SK-N-SH (cell line): ENCODE data around the gene SEC14L1. TPM values are rescaled to one million over a fixed set of nuclear protein-coding genes. Genes with fewer than 3 reads are reported as not detected.

Experiments used
- CTCF ChIA-PET: fragments of 300-600, 350-600 bp; formaldehyde crosslinking; extraction: SDS; loops from one replicate; lab custom pipeline; 2021; lab: Yijun Ruan, JAX
- POLR2A ChIA-PET: fragments of 350-600 bp; sonication (Branson Sonifier 250); formaldehyde crosslinking; extraction: SDS; loops from one replicate; lab custom pipeline; 2020; ENCODE audit warnings: antibody characterized with exemption, inconsistent platforms; lab: Yijun Ruan, JAX
- DNase-seq: peaks from one replicate; pipeline ENCODE4 v3.0.0; 2012
- H2AFZ ChIP-seq: fragments of 200-600 bp; sonication (generic); 2 replicates; pipeline ENCODE4 v1.8.1; 2016; ENCODE audit warnings: antibody characterized with exemption, mild to moderate bottlenecking, low read depth
- H3F3A ChIP-seq: fragments of 200-600 bp; sonication (generic); replicated peaks from 2 replicates; pipeline ENCODE3; 2016; ENCODE audit warnings: antibody characterized with exemption, mild to moderate bottlenecking; ENCODE audit not compliant: insufficient read depth
- H3K27ac ChIP-seq, 2 experiments: fragments of 200-500 bp in 1 of 2; fragments of 200-600 bp in 1 of 2; sonication (Bioruptor generic) in 1 of 2; sonication (generic), shearing (Covaris generic) in 1 of 2; 2 replicates each; pipeline versions ENCODE4 v1.5.1 to v1.6.1; 2014 to 2016; ENCODE audit warnings: low read depth in 2 of 2, inconsistent platforms in 1 of 2, low read length in 1 of 2, mild to moderate bottlenecking in 1 of 2, mixed read lengths in 1 of 2
- H3K27me3 ChIP-seq: fragments of 200-600 bp; sonication (generic), shearing (Covaris generic); 2 replicates; pipeline ENCODE4 v1.6.1; 2016; ENCODE audit warnings: mixed run types; ENCODE audit not compliant: insufficient read depth
- H3K36me3 ChIP-seq, 2 experiments: fragments of 200-500 bp in 1 of 2; fragments of 200-600 bp in 1 of 2; sonication (Bioruptor generic) in 1 of 2; sonication (generic) in 1 of 2; replicated peaks in 1 of 2; 2 replicates each; pipeline versions ENCODE3 to v1.5.1; 2014 to 2016; ENCODE audit warnings: low read length in 1 of 2, mild to moderate bottlenecking in 1 of 2; ENCODE audit not compliant: insufficient read depth in 2 of 2, control insufficient read depth in 1 of 2
- H3K4me1 ChIP-seq, 2 experiments: fragments of 200-500 bp in 1 of 2; fragments of 200-600 bp in 1 of 2; sonication (Bioruptor generic) in 1 of 2; sonication (generic), shearing (Covaris generic) in 1 of 2; 2 replicates each; pipeline versions ENCODE4 v1.5.1 to v1.6.1; 2014 to 2016; ENCODE audit warnings: low read depth in 1 of 2, low read length in 1 of 2, mixed run types in 1 of 2; ENCODE audit not compliant: insufficient read depth in 2 of 2, control insufficient read depth in 1 of 2
- H3K4me2 ChIP-seq: fragments of 200-600 bp; sonication (generic), shearing (Covaris generic); 2 replicates; pipeline ENCODE4 v1.6.1; 2017; ENCODE audit warnings: mixed run types
- H3K4me3 ChIP-seq, 2 experiments: fragments of 200-500 bp in 1 of 2; fragments of 200-600 bp in 1 of 2; sonication (Bioruptor generic) in 1 of 2; sonication (generic), shearing (Covaris generic) in 1 of 2; 2 replicates each; pipeline versions ENCODE4 v1.5.1 to v1.8.1; 2014 to 2016; ENCODE audit warnings: low read depth in 2 of 2, inconsistent platforms in 1 of 2, low read length in 1 of 2, mild to moderate bottlenecking in 1 of 2, mixed read lengths in 1 of 2, moderate library complexity in 1 of 2
- H3K79me2 ChIP-seq: fragments of 200-600 bp; sonication (generic); 2 replicates; pipeline ENCODE4 v1.8.1; 2017; ENCODE audit warnings: mild to moderate bottlenecking; ENCODE audit not compliant: insufficient read depth
- H3K9ac ChIP-seq: fragments of 200-600 bp; sonication (generic); 2 replicates; pipeline ENCODE4 v1.6.1; 2017; ENCODE audit warnings: mixed run types
- H3K9me2 ChIP-seq: fragments of 200-600 bp; sonication (generic); 2 replicates; pipeline ENCODE4 v1.6.1; 2017; ENCODE audit warnings: mixed run types
- H3K9me3 ChIP-seq: fragments of 200-600 bp; sonication (generic); 2 replicates; pipeline ENCODE4 v1.6.1; 2017; ENCODE audit warnings: mixed run types, mild to moderate bottlenecking, moderate library complexity
- H4K20me1 ChIP-seq: fragments of 200-600 bp; sonication (generic); 2 replicates; pipeline ENCODE4 v1.6.1; 2017; ENCODE audit warnings: mild to moderate bottlenecking, mixed run types; ENCODE audit not compliant: insufficient read depth
- CTCF ChIP-seq: fragments of 200-600 bp; sonication (generic); IDR thresholded peaks from 2 replicates; pipeline ENCODE4 v1.6.1; 2017; ENCODE audit warnings: antibody characterized with exemption, mild to moderate bottlenecking, moderate library complexity
- ELF1 ChIP-seq: IDR thresholded peaks from 2 replicates; pipeline ENCODE4 v1.4.0; 2012
- EZH2phosphoT487 ChIP-seq: fragments of 200-600 bp; sonication (generic); IDR thresholded peaks from 2 replicates; pipeline ENCODE4 v1.6.1; 2017; ENCODE audit warnings: low read depth, mixed run types, mild to moderate bottlenecking, antibody characterized with exemption, moderate library complexity, borderline replicate concordance
- FOXJ3 ChIP-seq: sonication (generic); formaldehyde crosslinking; IDR thresholded peaks from 2 replicates; pipeline ENCODE4 v1.5.1; 2020; ENCODE audit warnings: mild to moderate bottlenecking, missing genetic modification reagents
- FOXM1 ChIP-seq: IDR thresholded peaks from 2 replicates; pipeline ENCODE4 v1.4.0; 2012; ENCODE audit warnings: low read depth, mild to moderate bottlenecking
- GATA2 ChIP-seq: sonication (generic); formaldehyde crosslinking; IDR thresholded peaks from 2 replicates; pipeline ENCODE4 v1.5.0; 2020; ENCODE audit warnings: mild to moderate bottlenecking, missing genetic modification reagents
- JUND ChIP-seq: IDR thresholded peaks from 2 replicates; pipeline ENCODE4 v1.4.0; 2012
- NFIC ChIP-seq: IDR thresholded peaks from 2 replicates; pipeline ENCODE4 v1.4.0; 2012; ENCODE audit warnings: borderline replicate concordance
- NRF1 ChIP-seq: IDR thresholded peaks from 2 replicates; pipeline ENCODE4 v1.6.1; 2012; ENCODE audit warnings: low read depth, mild to moderate bottlenecking, low read length
- PBX3 ChIP-seq: IDR thresholded peaks from 2 replicates; pipeline ENCODE4; 2012
- POLR2AphosphoS5 ChIP-seq: IDR thresholded peaks from 2 replicates; pipeline ENCODE4 v1.6.1; 2012; ENCODE audit warnings: low read depth, low read length
- SIN3A ChIP-seq: IDR thresholded peaks from 2 replicates; pipeline ENCODE4 v1.6.1; 2012; ENCODE audit warnings: low read depth, mild to moderate bottlenecking, low read length, moderate library complexity, borderline replicate concordance
- SMC3 ChIP-seq: IDR thresholded peaks from 2 replicates; pipeline ENCODE4 v1.6.1; 2012; ENCODE audit warnings: low read depth, low read length, improper control_type of control experiment
- TEAD4 ChIP-seq: IDR thresholded peaks from 2 replicates; pipeline ENCODE4 v1.4.0; 2012; ENCODE audit warnings: mild to moderate bottlenecking, borderline replicate concordance; ENCODE audit not compliant: insufficient read depth
- USF2 ChIP-seq: fragments of 150-350 bp; IDR thresholded peaks from 2 replicates; pipeline ENCODE4 v1.6.1; 2017; ENCODE audit warnings: antibody characterized with exemption, low read length, low read depth, borderline replicate concordance
- WGBS: methylation state at CpG from one replicate; pipeline ENCODE4 v1.1.6; 2017; ENCODE audit warnings: low lambda C conversion rate; 5-methylcytosine and 5-hydroxymethylcytosine counted together
- polyA plus RNA-seq, 3 experiments: library from polyadenylated mRNA; depleted of rRNA; stranded (reverse); fragments of >200 nt; gene quantifications; 2 replicates each; pipeline ENCODE4 v1.2.3, GENCODE V29; 2012

SEC14L1 gene
- polyA plus RNA-seq, 1 of the 3 experiments (the other 2 are of a cell fraction), result 62.4 TPM

DNA sequence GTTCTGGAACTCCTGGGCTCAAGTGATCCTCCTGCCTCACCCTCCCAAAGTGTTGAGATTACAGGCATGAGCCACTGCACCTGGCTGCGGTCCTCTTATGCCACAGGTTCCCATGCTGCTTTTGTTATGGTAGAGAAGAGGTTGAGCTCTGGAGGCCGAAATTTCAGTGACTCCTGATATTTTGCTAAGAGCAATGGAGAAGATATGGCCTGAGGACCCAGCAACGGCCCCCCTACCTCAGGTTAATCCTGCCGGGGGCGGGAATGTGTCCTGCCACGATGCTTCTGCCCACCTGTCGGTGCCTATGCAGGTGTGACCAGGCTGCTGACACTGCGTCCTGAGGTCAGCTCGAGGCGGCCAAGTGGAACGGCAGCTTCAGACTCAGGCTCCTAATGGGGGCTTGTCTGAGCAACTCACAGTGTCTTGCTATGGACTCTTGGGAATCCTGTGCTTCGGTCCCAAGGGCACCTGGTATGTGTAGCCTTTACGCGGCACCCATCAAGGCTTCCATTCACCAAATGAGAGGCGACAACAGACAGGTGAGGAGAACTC, 7.6 kb upstream of the SEC14L1 start:
- H4K20me1 ChIP-seq, result no peaks in the 10 kb centered on the region
- DNase-seq, result no peak
- H3K36me3 ChIP-seq, result no peaks in the 10 kb centered on the region
- peaks cover 13 to 15% of the 10 kb centered on the region in 2 experiments; a peak in 2 of 4 replicates for H3K4me1 ChIP-seq
- H3K4me2 ChIP-seq, result peak overlapping the region; percentile 40; the same call in 1 of the 2 replicates
- H3K79me2 ChIP-seq, result no peaks in the 10 kb centered on the region
- 0 out of 4 replicates have a peak overlapping the region, but pooled peaks of 1 of the 2 experiments have one; percentile 8 for H3K27ac ChIP-seq
- no peak overlapping the region for H3K4me3 ChIP-seq
- CTCF ChIA-PET, result interaction anchor here (0.8 to 1.7 kb wide), 4 partner anchors 45 to 75 kb away, joined by 3 to 4 read pairs (median 3); no protein-coding TSS in a partner anchor
- POLR2A ChIA-PET, result no interaction called here
- H3K27me3 ChIP-seq, result no peaks in the 10 kb centered on the region
- H3F3A ChIP-seq, result peaks cover 22% of the 10 kb centered on the region
- TF ChIP-seq SMC3 (no peak), PBX3 (no peak), GATA2 (CRISPR knock-in tag) (no peak)
- no peaks in the 10 kb centered on the region for H3K9me3 ChIP-seq
- H3K9ac ChIP-seq, result no peak overlapping the region
- H2AFZ ChIP-seq, result no peak overlapping the region
- WGBS, result 90% methylated on average over 15 of the region's 15 CpGs
- no peaks in the 10 kb centered on the region for H3K9me2 ChIP-seq

GRCh38 chr17:77136420-77136767, 4.4 kb upstream of the SEC14L1 start:
- H3K9me3 ChIP-seq, result no peaks in the 10 kb centered on the region; the same call in 1 of the 2 replicates
- TF ChIP-seq NFIC, result no peak
- no peak for TF ChIP-seq USF2
- TF ChIP-seq SMC3, result no peak
- TF ChIP-seq JUND, result no peak
- no peak for TF ChIP-seq SIN3A
- TF ChIP-seq NRF1, result no peak
- no peak for TF ChIP-seq CTCF
- TF ChIP-seq FOXJ3 (CRISPR knock-in tag), result no peak
- TF ChIP-seq ELF1, result no peak
- no peak for TF ChIP-seq EZH2phosphoT487
- TF ChIP-seq TEAD4, result no peak
- no peak for TF ChIP-seq POLR2AphosphoS5
- no peak for TF ChIP-seq FOXM1
- no peak overlapping the region for H2AFZ ChIP-seq
- ChIA-PET POLR2A (no interaction called here), CTCF (no interaction called here)
- 93% methylated on average over 8 of the region's 8 CpGs for WGBS
- no peaks in the 10 kb centered on the region for H3K36me3 ChIP-seq
- H3F3A ChIP-seq, result peaks cover 31% of the 10 kb centered on the region
- H4K20me1 ChIP-seq, result no peaks in the 10 kb centered on the region
- DNase-seq, result no peak
- H3K4me1 ChIP-seq, result peaks cover 10 to 18% of the 10 kb centered on the region in 2 experiments; a peak in 3 of 4 replicates
- no peaks in the 10 kb centered on the region for H3K9me2 ChIP-seq
- no peak overlapping the region for H3K9ac ChIP-seq
- peaks cover 2% of the 10 kb centered on the region for H3K79me2 ChIP-seq
- H3K4me2 ChIP-seq, result no peak overlapping the region
- H3K4me3 ChIP-seq, result no peak overlapping the region
- no peak overlapping the region for H3K27ac ChIP-seq
- no peaks in the 10 kb centered on the region for H3K27me3 ChIP-seq
